ENCODE results near the gene ADAMTSL2.
A peak's percentile ranks its signal among the peaks of the same experiment; 100 is the strongest.

ADAMTSL2 gene

DNA sequence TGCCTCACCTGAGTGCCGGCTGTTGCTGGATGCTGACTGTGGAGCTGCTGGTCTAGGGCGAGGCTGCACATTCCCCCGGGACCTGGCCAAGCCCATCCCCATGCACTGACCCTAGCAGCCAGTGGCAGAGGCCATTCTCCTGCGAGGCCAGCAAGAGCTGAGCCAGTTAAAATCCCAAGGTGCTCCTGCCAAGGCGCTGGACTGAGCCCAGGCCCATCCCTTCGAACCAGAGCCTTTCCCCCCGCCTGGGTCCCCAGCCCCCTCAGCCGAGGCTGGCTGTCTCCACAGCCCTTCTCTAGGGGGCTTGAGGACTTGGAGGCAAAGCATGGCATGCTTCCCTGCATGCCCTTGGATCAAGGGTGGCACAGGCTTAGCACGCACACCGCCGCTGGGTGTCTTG is 1.6 kb downstream of the ADAMTSL2 start:
- DNase-seq: no peak

DNA sequence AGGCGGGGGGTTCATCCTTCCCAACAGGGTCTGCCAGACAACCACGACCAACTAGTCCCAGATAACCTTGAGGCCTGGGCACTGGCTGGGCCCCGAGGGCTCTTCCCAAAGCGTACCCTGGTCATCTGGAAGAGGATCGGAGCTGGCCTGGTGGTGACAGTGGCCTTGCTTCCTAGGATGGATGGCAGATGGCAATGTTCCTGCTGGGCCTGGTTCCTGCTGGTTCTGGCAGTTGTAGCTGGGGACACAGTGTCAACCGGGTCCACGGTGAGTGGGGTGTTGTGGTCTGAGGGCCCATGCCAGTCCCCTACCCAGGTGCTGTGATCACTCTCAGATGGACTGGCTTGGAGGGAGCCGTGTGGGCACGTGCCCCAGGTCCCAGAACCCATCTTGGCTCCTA is 2.0 kb downstream of the ADAMTSL2 start:
- no peak for DNase-seq

DNA sequence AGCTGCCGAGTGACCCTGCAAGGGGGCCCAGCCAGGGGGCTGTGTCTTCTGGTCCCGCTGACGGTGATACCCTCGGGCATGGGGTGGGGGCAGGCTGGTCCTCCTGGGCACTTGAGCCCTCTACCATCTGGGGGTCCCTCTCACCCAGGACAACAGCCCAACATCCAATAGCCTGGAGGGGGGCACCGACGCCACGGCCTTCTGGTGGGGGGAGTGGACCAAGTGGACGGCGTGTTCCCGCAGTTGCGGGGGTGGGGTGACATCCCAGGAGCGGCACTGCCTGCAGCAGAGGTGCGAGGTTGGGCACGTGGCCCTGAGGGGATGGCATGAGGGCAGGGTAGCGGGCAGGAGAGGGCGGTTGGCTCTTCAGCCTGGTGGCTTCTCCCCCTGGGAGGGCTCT is 2.8 kb downstream of the ADAMTSL2 start:
- no peak for DNase-seq

DNA sequence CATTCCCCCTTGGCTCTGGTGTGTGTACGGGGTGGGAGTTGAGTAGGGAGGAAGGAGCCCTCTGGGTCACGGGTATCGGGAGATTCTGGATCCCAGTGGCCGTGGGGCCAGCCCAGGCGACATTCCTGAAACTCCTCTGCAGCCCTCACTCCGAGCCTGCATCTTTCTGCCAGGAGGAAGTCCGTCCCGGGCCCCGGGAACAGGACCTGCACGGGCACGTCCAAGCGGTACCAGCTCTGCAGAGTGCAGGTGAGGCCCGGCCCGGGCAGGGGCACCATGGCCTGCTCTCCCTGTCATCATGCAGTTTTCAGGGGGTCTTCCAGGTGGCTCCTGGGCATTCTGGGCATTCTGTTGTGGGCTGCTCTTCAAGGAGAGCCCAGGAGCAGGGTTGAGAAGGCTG is 3.7 kb downstream of the ADAMTSL2 start:
- DNase-seq: no peak

DNA sequence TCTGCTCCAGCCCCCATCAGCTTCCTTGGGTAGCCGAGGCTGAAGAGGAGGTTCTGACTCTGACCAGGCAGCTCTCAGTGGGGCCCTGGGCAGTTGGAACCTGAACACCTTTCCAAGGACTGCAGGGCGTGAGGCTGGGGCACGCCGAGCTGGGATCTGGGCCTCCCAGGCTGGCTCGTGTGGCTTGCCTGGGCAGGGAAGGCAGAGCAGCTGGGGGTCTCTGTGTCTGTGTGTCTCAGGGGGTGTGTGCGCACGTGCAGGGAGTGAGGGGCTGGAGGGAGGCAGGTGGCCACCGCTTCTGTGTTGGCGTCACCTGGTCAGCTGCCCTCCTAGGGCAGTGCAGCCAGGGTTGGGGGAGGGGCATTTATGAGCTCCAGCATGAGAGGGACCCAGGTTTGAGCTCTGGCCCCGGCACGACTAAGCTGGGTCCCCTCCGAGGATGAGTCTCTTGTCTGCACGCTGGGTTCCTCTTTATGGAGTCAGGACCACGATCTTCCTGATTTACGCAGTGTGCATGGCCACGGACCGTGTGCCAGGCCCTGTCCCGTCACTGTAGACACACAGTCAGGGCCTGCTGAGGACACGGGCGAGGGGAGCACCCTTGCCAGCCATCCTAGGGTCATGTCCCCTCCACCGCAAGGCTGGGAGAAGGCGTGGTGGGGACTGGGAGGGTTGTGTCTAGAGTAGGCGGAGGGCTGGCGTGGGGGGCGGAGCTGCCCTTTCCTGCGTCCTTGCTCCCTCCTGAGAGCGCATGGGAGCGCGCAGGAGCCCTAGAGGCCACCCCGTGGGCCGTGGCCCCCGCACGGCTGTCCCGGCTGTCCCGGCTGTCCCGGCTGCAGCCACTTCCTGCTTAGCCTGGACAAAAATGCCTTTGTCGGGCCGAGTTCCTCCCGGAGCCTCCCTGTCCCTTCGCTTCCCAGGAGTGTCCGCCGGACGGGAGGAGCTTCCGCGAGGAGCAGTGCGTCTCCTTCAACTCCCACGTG is 4.6 kb downstream of the ADAMTSL2 start:
- DNase-seq: no peak

GRCh38 chr9:133539991-133540697 is 5.6 kb downstream of the ADAMTSL2 start:
- DNase-seq: no peak

DNA sequence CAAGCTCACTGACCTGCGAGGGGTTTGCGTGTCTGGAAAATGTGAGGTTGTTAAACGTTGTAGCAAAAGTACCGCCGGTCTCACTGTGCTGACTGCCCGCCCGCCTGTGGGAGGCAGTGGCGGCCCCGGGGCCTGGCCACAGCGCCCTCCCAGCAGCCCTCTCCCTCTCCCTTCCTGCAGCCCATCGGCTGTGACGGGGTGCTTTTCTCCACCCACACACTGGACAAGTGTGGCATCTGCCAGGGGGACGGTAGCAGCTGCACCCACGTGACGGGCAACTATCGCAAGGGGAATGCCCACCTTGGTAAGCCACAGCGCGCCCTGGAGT is 6.2 kb downstream of the ADAMTSL2 start:
- DNase-seq: no peak

GRCh38 chr9:133542002-133542401 is 7.5 kb downstream of the ADAMTSL2 start:
- DNase-seq: no peak

- DNase-seq: no peak
These were observed 9.4 kb downstream of the ADAMTSL2 start for GRCh38 chr9:133543772-133544467.

- DNase-seq: no peak
These were observed 11.2 kb downstream of the ADAMTSL2 start for GRCh38 chr9:133545494-133546286.

- no peak for DNase-seq
These were observed 11.8 kb downstream of the ADAMTSL2 start for GRCh38 chr9:133546287-133546680.

DNA sequence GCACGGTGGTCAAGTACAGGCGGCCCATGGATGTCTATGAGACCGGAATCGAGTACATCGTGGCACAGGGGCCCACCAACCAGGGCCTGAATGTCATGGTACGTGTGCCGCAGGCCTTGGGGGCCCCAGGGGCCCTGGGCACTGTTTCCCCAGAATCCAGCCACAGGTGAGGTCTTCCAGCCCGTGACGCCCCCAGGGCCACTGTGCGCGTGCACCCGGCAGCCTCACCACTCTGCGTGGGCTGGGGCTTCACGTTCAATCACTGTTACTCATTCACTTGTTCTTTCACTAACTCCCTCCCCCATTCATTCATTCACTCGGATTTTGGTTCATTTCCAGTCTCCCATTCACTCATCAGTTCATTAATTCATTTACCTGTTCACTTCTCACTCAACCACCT is 12.6 kb downstream of the ADAMTSL2 start:
- DNase-seq: no peak

- DNase-seq: no peak
These were observed 16.9 kb downstream of the ADAMTSL2 start for GRCh38 chr9:133551446-133551845.

- no peak for DNase-seq
These were observed 17.7 kb downstream of the ADAMTSL2 start for GRCh38 chr9:133552236-133552635.

DNA sequence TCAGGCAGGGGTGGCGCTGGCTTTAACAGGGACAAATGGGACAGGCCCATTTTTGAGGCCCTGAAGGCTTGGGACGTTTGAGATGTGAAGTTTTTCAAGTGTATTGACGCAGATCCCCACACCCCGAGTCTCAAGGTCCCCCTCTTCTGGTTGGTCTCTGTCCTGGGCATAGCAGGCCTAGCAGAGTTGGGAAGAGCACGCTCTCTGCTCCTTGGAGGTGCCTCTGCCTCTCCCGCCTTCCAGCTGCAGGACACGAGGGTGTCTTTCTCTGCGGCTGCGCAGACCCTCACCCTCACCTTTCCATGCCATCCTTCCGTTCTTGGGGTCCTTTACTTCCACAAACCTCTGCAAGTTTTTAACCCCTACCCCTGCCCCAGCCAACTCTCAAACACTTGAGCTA is 18.6 kb downstream of the ADAMTSL2 start:
- no peak for DNase-seq

DNA sequence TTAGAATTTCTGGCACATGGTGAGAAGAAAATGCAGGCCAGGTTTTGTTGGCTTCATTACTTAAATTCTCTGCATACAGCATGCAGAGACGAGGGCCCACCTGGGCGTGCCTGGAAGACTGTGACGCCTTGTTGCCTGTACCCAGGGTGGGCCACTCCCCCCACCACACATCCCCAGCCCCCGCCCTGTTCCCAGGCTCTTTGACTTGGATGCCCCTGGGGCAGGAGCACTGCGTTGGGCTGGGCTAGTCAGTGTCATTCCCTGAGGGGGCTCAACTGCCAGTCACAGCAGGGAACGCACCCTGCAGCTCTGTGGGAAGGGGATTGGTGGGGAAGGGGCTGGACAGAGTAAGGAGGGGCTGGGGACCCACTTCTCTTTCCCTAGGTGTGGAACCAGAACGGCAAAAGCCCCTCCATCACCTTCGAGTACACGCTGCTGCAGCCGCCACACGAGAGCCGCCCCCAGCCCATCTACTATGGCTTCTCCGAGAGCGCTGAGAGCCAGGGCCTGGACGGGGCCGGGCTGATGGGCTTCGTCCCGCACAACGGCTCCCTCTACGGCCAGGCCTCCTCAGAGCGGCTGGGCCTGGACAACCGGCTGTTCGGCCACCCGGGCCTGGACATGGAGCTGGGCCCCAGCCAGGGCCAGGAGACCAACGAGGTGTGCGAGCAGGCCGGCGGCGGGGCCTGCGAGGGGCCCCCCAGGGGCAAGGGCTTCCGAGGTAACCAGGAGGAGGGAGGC is 19.6 kb downstream of the ADAMTSL2 start:
- no peak for DNase-seq

- no peak for DNase-seq
These were observed 20.2 kb downstream of the ADAMTSL2 start for GRCh38 chr9:133554729-133555128.

DNA sequence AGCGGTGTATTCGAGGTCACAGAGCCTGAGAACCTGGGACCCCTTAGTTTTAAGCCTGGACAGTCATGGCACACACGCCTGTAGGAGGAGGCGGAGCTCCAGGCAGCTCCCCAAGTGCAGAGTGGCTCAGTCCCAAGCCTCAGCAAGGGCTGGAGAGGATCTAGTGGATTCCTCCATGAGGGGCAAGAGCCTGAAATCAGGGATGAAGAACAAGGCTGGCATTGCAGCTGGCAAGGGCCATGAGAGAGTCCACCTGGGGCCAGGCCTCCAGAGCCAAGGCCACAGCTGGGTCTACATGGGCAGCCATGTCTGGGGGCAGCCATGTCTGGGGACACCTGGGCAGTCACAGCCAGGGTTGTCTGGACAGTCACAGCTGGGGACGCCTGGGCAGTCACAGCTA is 21.9 kb downstream of the ADAMTSL2 start:
- DNase-seq: no peak

DNA sequence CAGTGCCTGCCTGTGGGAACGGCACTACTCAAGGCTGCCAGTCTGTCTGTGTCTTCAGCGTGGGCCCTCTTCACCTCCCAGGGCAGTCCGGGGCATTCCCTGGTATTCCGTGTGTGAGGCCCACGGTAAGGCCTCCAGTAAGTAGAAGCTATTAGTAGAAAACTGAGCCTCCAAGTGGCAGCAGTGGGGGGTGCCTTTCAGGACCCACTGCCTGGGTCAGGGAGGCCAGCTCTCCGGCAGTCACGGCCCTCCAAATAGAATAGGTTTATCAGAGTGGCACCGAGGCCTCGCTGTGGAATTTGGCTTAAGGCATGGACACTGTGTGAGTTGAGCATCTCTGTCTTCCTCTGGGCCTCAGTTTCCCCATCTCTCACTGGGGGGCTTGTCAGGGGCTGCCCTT is 23.1 kb downstream of the ADAMTSL2 start:
- DNase-seq: no peak

DNA sequence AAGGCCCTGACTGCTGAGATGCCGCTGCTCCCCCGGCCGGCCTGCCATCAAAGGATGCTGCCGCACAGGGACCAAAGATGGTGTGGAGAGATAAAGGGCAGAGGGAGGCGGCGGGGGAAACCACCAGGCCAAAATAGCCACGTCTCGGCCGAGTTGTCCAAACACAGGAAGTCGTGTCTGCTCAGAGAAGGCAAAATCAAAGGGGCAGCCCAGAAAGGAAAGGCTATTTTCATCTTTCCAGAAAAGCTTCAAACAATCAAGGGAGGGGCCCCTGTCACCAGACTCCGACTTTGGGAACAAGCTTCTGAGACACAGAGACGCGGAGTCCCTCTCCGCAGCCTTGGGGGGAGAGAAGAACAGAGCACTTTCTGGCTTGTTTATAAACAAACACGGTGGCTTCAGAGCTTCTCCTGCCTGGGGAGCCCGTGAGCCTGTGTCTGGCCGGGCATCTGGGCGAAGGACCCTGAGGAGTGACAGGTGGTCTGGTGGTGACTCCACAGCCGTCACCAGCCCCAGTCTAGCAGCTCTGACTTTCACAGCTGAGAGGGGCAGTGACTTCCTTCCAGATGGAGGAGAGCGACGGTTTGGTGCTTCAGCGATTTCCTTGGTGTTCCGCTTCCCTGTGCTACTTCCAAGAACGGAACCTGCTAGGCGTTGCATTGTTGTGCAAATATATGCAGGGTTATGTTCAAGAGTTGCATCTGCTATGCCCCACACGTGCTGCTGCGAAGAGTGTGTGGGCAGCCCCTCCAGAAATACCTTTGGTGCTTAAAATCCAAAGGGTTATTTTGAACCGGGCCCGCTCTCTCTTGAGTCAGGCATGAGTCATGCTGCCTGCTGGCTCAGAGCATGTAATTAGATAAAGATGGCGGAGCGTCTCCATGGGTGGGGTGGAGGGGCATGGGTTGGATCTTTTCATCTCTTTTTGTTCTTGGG is 24.0 kb downstream of the ADAMTSL2 start:
- DNase-seq: peak; percentile 81

GRCh38 chr9:133560311-133560710 is 25.8 kb downstream of the ADAMTSL2 start:
- no peak for DNase-seq
